HG03442 (cell line): Measurements from ENCODE around the gene THBS1.
A peak's percentile ranks its signal among the peaks of the same experiment; 100 is the strongest.

Experiments used
- ATAC-seq: cut with Tn5 transposase; IDR thresholded peaks from one replicate; pipeline ENCODE4 v1.9.1; 2021; ENCODE audit warnings: mild to moderate bottlenecking, moderate library complexity; ENCODE audit not compliant: unreplicated experiment

THBS1 gene

DNA sequence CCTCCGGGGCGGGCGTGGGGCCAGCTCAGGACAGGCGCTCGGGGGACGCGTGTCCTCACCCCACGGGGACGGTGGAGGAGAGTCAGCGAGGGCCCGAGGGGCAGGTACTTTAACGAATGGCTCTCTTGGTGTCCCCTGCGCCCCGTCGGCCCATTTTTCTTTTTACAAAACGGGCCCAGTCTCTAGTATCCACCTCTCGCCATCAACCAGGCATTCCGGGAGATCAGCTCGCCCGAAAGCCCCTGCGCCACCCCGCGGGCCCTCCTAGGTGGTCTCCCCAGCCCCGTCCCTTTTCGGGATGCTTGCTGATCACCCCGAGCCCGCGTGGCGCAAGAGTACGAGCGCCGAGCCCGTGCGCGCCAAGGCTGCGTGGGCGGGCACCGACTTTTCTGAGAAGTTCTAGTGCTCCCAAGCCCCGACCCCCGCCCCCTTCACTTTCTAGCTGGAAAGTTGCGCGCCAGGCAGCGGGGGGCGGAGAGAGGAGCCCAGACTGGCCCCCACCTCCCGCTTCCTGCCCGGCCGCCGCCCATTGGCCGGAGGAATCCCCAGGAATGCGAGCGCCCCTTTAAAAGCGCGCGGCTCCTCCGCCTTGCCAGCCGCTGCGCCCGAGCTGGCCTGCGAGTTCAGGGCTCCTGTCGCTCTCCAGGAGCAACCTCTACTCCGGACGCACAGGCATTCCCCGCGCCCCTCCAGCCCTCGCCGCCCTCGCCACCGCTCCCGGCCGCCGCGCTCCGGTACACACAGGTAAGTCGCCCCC, at the start of gene THBS1:
Gene THBS1 (plus strand): TSS at position 595 of the 757 bp plus-strand sequence. CDS start 779 bp downstream, outside the sequence.
- ATAC-seq = peak; percentile 12

DNA sequence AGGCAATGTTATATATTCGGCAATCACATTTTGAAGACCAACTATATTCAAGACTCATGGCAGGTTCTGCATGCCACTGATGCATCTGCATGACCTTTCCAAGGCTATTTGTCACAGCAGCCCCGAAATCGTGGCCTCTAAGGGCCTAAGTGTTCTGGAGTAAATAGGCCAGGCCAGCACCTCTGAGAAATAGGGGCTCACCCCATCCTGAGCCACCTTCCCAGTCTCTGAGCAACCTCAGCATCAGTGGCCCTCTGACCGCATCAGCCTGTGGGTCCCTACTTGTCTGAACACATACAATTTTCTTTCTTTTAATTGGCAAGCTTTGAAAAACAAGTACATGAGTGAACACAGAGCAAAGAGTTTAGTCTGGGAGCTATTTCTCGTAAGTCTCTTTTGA, 45.9 kb upstream of the THBS1 start:
- no peak for ATAC-seq

DNA sequence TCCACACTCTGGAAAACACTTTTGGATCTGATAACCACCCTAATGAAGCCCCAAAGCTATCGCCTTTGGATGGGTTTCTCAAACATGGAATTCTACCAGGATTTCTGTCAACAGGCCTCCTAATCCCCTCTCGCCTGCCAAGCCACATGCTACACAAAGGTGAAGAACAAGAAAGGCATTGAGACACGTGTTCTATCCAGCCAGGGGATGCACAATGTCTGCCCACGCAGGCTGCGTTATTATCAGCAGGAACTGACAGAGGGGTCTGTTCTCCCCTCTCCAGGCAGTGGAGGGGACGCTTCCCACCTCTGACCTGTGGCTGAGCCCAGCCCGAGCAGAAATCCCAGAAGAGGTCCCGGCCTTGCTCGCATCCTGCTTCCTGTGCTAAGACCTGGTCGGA, 45.4 kb upstream of the THBS1 start:
- no peak for ATAC-seq

DNA sequence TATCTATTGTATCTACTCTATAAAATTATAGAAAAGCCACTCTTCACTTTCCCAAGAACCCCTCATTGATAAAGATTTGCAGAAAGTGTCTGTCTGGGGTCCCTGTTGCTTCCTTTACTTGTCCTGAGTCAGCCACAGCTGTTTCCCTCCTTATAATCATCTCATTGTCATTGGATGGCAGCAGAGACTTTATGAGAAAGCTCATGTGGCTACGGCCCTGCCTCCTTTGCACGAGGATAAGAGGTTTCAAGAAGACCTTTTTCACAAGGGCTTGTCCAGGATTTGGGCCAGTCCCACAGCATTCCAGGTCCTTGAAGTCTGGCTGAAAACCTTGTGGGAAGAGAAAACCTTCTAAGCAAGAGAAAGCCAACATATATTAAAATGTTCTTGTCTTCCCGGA, 41.9 kb upstream of the THBS1 start:
- ATAC-seq = no peak

DNA sequence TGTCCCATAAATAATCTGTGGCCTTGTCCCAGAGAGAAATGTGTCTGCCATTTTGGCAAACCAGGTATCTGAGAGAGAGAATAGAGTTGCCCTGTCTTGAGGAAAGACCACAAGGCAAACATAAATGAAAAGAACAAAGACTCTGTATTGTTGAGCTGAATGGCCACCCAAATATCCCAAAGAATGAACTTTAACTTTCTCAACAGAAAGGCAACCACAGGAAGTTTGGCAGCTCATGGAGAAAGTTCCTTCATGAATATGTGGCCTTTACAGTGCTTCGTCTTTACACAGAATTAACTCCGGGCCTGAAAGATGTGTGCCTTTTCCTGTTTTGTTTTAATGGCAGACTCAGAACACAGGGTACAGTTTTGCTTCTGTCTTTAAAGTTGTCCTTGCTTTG, 41.4 kb upstream of the THBS1 start:
- no peak for ATAC-seq

DNA sequence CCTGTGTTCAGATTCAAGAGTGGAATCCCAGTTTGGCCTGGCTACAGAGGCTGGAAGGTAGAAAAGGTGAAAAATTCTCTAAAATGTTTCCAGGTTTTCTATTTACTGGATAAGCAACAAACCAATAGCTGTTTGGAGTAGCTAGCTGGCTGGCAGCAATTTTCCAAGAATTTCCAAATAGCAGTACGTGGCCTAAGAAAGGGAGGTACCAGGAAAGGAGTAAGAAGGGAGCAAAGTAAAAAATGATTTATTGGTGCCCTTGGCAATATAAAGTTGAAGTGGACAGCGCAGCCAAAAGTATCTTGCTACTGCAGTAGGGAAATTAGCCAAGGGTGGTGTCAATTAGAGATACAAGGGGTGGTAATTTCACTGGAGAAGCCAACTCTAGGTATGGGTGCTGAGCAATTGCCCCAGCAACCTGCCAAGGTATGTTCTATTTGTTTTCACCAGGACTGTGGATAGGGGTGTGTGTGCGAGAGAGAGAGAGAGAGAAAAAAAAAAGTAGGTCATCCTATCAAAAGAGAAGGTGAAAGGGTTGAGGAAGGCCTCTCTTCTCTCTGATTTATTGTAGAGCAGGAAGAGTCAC, 40.8 kb upstream of the THBS1 start:
- ATAC-seq = no peak

DNA sequence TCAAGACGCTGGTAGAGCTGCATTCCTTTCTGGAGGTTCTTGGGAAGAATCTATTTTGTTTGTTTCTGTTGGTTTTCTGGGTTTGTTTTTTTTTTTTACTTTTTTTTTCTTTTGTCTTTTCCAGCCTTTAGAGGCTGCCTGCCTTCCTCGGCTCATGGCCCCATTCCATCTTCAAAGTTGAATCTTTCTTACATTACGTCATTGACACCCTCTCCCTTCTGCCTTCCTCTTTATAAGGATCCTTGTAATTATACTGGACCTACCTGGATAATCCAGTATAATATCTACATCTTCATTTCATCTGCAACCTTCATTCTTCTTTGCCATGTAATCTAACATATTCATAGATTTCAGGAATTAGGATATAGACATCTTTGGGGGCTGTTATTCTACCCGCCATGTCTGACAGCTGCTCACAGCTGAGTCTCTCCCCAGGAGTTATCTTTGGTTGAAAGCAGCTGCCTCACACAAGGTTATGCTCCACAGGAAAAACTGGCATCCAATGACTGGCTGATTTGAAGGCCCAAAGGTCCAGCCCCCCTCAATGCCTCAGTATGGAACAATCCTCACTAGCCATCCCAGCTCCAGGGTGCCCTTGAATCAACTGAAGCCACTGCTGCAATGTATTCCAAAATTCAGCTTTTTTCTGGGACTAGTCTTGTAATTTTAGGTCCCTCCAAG, 38.4 kb upstream of the THBS1 start:
- no peak for ATAC-seq

DNA sequence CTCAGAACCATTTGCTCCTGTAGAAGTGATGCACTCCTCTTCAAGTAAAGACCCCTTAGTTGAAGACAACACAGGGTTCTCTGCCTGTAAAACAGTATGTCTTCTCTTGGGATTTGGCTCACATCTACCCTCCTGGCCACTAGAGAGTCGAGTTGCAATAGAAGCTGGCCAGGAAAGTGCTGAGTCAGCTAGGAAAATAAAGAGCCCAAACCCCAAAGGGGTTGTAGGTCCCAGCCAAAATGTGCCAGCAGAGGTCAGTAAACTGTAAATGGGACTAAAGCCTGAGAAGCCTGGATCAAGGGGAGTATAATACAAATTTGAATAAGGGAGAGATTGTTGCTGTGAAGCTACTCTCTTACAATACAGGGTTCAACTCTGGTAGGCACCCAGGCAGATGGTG, 37.2 kb upstream of the THBS1 start:
- no peak for ATAC-seq

DNA sequence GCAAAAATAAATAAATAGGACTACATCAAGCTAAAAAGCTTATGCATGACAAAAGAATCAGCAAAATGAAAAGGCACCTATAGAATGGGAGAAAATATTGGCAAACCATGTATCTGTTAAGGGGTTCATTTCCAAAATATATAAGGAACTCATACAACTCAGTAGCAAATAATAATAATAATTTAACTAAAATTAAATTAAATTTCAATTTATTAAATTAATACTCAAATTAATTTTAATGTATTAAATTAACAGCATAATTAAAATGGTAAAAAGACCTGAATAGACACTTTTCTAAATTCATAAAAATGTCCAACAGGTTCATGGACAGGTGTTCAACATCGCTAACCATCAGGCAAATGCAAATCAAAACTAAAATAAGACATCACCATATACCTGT, 34.0 kb upstream of the THBS1 start:
- ATAC-seq = no peak

DNA sequence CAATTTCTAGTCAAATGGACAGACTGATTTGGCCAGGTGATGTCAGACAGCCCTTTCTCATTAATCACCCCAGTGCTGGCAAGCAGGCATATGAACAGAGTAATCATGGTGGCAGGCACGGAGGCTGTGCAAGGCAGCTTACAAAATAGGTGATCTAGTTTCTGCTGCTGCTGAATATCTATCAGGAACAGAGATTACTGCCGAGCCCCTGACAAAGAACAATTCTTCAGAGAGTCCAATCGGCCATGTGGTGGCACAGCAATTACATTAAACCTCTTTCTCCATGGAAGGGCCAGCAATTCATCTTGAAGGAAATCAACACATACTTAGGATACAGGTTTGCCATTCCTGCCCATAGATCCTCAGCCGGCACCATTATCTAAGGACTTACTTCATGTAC, 32.3 kb upstream of the THBS1 start:
- ATAC-seq = no peak

DNA sequence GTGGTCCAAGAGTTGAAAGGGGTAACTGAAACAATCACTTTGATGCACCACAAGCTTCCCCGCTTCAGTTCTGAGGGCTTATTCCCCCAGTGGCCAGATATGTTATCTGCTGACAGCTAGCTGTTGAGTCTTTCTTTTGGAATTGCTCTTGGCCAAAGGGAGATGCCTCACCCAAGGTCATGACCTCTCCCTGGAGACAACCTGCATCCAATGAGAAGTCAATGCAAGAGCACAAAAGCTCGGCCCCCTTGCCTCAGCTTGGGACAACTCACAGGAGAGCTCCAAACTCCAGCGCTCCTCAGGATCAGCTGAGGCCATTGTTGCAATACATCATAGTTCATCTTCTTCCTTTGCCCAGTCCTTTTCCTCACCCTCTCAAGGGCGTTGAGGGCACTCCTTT, 31.0 kb upstream of the THBS1 start:
- no peak for ATAC-seq

DNA sequence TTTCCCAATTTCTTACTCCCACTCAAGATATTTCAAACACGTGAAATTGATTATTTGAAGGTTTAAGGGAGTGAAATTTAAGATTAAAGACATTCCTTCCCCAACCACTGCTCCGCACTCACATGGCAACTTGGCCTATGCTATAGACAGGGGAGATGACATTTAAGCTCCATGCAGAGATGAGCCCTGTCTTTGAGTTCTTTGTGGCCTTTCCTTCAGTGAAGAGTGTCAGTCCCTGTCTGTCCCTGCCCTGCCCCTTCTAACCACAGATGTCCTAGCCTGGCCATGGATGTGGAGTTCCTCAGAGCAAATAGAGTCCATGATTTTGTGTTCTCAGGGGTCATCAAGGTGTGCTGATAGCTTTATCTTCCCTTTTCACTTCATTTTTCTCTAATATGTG, 29.4 kb upstream of the THBS1 start:
- ATAC-seq = no peak

DNA sequence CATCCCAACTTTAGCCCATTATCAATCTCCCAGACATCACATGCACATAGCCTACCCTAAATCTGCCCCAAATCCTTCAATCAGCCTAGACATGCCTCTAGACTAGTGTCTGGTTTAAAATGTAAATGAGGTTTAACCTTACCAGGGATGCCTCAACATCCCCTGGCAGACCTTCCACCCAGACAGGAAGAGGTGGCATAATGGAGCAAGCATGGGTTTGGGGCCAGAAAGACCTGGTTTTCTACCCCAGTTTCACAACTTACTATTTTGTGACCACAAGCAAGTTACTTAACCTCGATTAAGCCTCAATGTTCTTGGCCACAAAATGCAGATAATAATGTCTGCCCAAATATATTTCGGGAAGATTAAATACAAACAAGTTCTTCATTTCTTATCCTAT, 28.3 kb upstream of the THBS1 start:
- no peak for ATAC-seq

DNA sequence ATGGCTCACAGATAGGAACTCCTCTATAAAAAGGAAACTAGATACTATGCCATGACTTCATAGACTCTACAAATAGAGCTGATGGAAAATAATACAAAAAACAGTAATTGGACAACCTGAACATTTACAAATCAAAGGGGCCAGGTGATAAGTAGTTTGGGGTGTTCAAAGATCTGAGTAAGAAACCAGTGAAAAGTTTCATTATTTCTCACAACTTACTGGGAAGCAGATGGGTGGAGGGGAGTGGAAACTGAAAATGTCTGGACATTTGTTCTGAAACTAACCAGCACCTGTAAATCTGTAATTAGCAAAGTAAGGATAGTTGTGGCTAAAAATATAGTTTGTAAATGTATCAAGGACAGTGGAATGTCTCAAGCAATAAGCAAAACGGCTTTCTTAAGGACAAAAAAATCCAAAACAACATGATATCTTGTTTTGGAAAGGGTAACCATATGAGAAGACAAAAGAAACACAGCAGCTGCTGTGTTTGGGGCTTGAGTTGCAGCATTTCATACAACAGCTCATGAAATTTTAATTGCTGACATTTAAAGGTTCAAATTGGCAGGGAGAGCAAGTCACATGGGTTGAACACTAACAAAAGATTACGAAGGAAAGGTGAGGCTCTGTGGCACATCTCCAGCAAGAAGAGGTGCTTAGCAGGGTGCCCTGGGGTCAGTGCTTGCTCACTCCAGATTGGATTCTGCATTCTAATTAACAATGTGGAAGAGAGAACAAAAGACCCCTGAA, 26.8 kb upstream of the THBS1 start:
- no peak for ATAC-seq

DNA sequence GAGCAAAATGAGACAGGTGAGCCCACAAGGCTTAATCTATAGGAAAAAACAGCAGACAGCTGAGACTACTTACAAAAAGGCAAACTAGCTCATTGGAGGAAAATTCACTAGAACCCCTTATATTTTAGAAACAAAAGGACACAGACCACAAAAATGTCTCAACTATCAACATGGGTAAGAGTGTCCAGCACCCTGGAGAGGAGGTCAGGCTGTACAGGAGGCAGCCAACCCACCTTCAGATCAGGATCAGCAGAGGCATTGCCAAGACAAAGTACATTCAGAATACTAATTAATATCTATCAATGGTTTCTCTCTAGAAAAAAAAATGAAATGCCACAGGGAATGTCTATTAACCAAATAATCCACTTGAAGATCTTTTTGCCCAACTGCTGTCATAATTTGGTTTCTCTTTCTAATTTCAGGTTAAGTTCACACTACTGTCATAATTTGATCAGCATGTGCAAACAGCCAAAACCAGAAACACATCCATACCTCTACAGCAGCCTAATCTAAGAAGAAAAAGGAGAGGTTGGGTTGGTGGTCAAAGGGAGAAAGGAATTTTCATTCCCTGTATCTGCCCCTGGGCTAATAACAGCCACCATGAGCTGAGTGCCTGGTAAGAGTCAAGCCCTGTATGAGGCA, 26.0 kb upstream of the THBS1 start:
- no peak for ATAC-seq

DNA sequence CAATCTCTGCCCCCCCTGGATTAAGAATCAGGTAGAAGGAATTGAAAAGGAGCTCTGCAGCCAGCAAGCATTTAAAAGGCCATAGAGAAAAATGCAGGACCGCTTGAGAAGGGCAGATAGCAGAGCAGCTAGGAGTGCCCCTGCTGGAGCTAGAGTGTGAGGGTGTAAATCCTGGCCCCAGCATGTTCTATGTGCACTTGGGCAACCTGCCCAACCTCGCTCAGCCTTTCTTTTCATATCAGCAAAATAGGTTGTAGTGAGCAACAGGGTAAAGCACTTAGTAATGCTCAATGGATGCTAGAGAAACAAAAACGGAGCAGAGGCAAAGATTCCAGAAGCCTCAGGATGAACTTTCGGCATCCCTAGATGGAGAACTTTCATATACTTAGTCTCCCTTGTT, 25.0 kb upstream of the THBS1 start:
- ATAC-seq = no peak

DNA sequence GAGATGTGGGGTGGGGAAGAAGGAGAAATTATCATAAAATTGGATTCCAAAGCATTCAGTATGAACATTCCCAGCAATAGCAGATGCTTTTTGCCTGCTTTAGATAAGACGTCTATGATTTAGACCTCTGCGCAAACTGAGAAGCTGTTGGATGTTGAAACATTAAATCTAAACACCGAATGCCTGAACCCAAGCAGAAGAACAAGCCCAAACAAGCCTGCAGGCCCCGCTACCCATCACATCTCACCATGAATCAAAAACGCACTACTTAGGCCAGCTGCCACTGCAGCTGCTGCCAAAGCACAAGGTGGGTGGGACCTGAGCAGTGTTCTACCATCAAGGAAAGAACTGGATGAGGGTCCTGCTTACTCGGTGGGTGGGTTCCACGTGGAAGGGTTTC, 24.4 kb upstream of the THBS1 start:
- no peak for ATAC-seq

DNA sequence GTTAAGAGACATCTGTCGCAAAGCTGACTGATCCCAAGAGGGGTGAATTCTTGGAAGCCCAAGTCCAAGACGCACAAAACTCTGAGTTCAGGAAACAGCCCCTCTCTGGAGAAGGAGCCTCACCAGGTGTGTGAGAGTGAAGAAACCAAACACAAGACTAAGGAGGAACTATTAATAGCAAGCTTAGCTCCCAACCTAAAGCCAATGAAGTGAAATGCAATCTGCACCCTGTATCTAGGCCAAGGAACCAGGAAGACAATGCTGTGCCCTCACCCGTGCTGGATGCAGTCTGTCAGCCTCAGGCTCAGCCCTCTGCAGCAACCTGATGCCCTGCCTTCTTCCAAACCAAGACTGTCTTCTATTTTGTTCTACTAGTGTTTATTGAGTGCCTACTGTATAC, 22.5 kb upstream of the THBS1 start:
- ATAC-seq = no peak

DNA sequence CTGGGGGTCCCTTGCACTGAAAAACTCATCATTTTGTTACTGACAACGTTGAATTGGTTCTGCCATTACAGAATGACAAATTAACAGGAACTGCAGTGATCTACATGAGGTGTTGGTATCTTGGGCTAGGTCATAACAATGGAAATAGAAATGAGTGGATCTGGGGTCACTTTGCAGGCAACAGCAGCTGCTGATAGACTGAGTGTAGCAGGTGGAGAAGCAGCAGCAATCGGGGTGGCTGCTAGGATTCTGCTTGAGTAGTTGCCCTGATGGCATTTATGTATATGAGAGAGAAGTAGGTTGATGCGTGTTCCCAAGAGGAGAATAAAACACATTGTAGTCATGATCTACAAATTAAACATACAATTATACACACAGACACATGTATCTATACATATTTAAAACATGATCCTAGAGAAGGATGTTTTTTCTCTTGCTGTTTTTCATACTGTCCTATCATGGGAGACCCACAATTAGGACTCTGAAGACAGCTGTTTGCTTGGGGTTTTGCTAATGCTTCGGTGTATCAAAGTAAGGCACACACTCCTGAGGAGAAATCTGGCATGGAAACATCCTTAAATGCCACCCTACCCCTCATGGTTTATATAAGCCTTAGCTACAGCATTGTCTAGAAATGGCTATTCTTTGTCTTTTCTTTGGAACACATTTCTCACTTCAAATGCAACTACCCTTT, 15.8 kb upstream of the THBS1 start:
- ATAC-seq = no peak

DNA sequence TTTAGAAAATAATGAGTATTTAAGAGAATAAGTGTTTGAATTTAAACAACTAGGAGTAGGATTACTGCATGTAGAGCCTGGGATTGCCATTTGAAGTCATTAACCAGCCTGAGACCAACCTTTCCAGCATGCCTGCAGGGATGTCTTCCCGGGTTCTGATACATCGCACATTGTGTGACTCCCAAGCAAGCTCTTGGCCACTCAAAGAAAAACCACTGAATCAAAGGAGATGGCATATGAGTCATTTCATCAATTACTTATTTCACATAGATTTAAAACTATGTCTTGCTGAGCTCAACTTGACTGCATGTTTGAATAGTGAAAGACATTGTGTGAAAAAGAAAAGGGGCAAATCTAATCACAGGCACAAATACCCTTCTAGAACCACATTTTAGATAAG, 15.0 kb upstream of the THBS1 start:
- ATAC-seq = no peak

DNA sequence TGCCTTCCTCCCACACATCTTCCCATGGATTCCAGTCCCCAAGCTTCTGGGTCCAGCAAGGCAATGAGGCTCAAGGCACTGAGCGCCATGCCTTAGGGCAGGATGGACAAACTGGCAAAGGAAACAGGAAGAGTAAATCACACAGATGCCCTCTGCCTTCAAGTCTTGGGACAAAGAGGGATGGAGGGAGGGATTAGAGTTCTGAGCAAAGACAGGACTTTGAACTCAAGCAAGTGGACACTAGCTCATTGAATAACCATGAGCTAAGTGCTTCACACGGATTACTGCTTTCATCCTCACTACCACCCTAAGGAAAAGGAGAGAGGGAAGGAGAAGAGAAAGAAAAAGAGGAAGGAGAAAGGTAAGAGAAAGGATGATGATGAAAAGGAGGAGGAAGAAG, 7.6 kb upstream of the THBS1 start:
- ATAC-seq = no peak
